ENCODE data around the gene CUL1. TPM values are rescaled to one million over a fixed set of nuclear protein-coding genes. Genes with fewer than 3 reads are reported as not detected.

Gene CUL1
- total and polyA plus RNA-seq, 4 experiments from 2014 or later, result 45.3 to 66.8 (median 65.7) TPM

GRCh38 chr7:148733496-148733895, 34.8 kb downstream of the CUL1 start:
- no peaks in the 10 kb centered on the region for H3K9me3 Mint-ChIP-seq

GRCh38 chr7:148735141-148735540, 36.4 kb downstream of the CUL1 start:
- POLR2A ChIA-PET (ENCODE audit: partially characterized antibody), result no interaction called here
- H3K36me3 ChIP-seq (ENCODE audit: insufficient read depth, low read length), result peaks cover 7% of the 10 kb centered on the region

More at GRCh38 chr7:148733496-148733895, 34.8 kb downstream of the CUL1 start:
- intact Hi-C loops (cut with micrococcal nuclease), result no loop called here
- CTCF ChIA-PET (ENCODE audit: partially characterized antibody), result no interaction called here
- Mint-ChIP-seq H3K27ac (peak overlapping the region in 1 of 7 donors; percentile 9), H3K4me1 (peaks cover 16 to 36% (median 31%) of the 10 kb centered on the region in 4 donors), H3K4me3 (no peak overlapping the region), H3K36me3 (peaks cover 44 to 66% of the 10 kb centered on the region in 2 donors), H3K27me3 (no peaks in the 10 kb centered on the region)
- Histone ChIP-seq H3K4me3 (ENCODE audit: low read length in 2 of 2) (no peak overlapping the region), H3K4me1 (ENCODE audit: insufficient read depth, low read length) (no peaks in the 10 kb centered on the region), H3K27me3 (ENCODE audit: insufficient read depth, low read length) (no peaks in the 10 kb centered on the region), H3K36me3 (ENCODE audit: insufficient read depth, low read length) (peaks cover 7% of the 10 kb centered on the region), H3K9me3 (ENCODE audit: control insufficient read depth in 1 of 2, low read length in 2 of 2) (no peaks in the 10 kb centered on the region), H3K27ac (ENCODE audit: low read depth, low read length) (no peak overlapping the region)
- POLR2A ChIA-PET (ENCODE audit: partially characterized antibody), result interaction anchor here (1.1 kb wide), 1 partner anchor 35 kb away, joined by 3 read pairs; the partner anchor contains the start of gene CUL1
- no peak for DNase-seq

GRCh38 chr7:148735967-148736366, 37.3 kb downstream of the CUL1 start:
- H3K36me3 ChIP-seq (ENCODE audit: insufficient read depth, low read length), result peaks cover 14% of the 10 kb centered on the region
- Mint-ChIP-seq H3K27ac (peak overlapping the region in 1 of 7 donors; percentile 11), H3K4me3 (no peak overlapping the region), H3K4me1 (peaks cover 17 to 32% (median 25%) of the 10 kb centered on the region in 4 donors), H3K27me3 (no peaks in the 10 kb centered on the region), H3K36me3 (peaks cover 61 to 81% of the 10 kb centered on the region in 2 donors), H3K9me3 (no peaks in the 10 kb centered on the region)
- no peak overlapping the region for H3K27ac ChIP-seq (ENCODE audit: low read depth, low read length)
- ChIA-PET POLR2A (ENCODE audit: partially characterized antibody) (no interaction called here), CTCF (ENCODE audit: partially characterized antibody) (no interaction called here)
- H3K4me1 ChIP-seq (ENCODE audit: insufficient read depth, low read length), result no peaks in the 10 kb centered on the region
- H3K9me3 ChIP-seq (ENCODE audit: control insufficient read depth in 1 of 2, low read length in 2 of 2), result no peaks in the 10 kb centered on the region
- intact Hi-C loops (cut with micrococcal nuclease), result loop anchor here (5.0 kb wide), 1 partner anchor 39 kb away; the partner anchor contains the start of gene CUL1
- DNase-seq, result no peak
- H3K27me3 ChIP-seq (ENCODE audit: insufficient read depth, low read length), result no peaks in the 10 kb centered on the region
- H3K4me3 ChIP-seq (ENCODE audit: low read length in 2 of 2), result no peak overlapping the region

More at GRCh38 chr7:148735141-148735540, 36.4 kb downstream of the CUL1 start:
- DNase-seq, result no peak
- CTCF ChIA-PET (ENCODE audit: partially characterized antibody), result no interaction called here
- peak overlapping the region in 3 of 7 donors; percentile 22 to 26 (median 23) for H3K27ac Mint-ChIP-seq
- no peaks in the 10 kb centered on the region for H3K27me3 ChIP-seq (ENCODE audit: insufficient read depth, low read length)
- no peak overlapping the region for H3K27ac ChIP-seq (ENCODE audit: low read depth, low read length)
- peaks cover 53 to 78% of the 10 kb centered on the region in 2 donors for H3K36me3 Mint-ChIP-seq
- H3K4me1 Mint-ChIP-seq, result peaks cover 13 to 32% (median 23%) of the 10 kb centered on the region in 4 donors
- H3K4me3 ChIP-seq (ENCODE audit: low read length in 2 of 2), result no peak overlapping the region
- H3K9me3 Mint-ChIP-seq, result no peaks in the 10 kb centered on the region
- H3K9me3 ChIP-seq (ENCODE audit: control insufficient read depth in 1 of 2, low read length in 2 of 2), result no peaks in the 10 kb centered on the region
- no peaks in the 10 kb centered on the region for H3K4me1 ChIP-seq (ENCODE audit: insufficient read depth, low read length)
- intact Hi-C loops (cut with micrococcal nuclease), result loop anchor here (5.0 kb wide), 1 partner anchor 38 kb away; the partner anchor contains the start of gene CUL1
- H3K27me3 Mint-ChIP-seq, result no peaks in the 10 kb centered on the region
- no peak overlapping the region for H3K4me3 Mint-ChIP-seq

- Histone ChIP-seq H3K36me3 (ENCODE audit: insufficient read depth, low read length) (peaks cover 8% of the 10 kb centered on the region), H3K9me3 (ENCODE audit: control insufficient read depth in 1 of 2, low read length in 2 of 2) (no peaks in the 10 kb centered on the region), H3K4me3 (ENCODE audit: low read length in 2 of 2) (no peak overlapping the region), H3K27me3 (ENCODE audit: insufficient read depth, low read length) (no peaks in the 10 kb centered on the region), H3K4me1 (ENCODE audit: insufficient read depth, low read length) (no peaks in the 10 kb centered on the region), H3K27ac (ENCODE audit: low read depth, low read length) (no peak overlapping the region)
- Mint-ChIP-seq H3K4me1 (peaks cover 18 to 20% (median 19%) of the 10 kb centered on the region in 4 donors), H3K9me3 (peaks cover 0 to 2% (median 0%) of the 10 kb centered on the region in 8 donors), H3K36me3 (peaks cover 65 to 76% of the 10 kb centered on the region in 2 donors), H3K4me3 (no peak overlapping the region), H3K27me3 (no peaks in the 10 kb centered on the region), H3K27ac (peak overlapping the region in 1 of 7 donors; percentile 6)
- CTCF ChIA-PET (ENCODE audit: partially characterized antibody), result no interaction called here
- POLR2A ChIA-PET (ENCODE audit: partially characterized antibody), result no interaction called here
- intact Hi-C loops (cut with micrococcal nuclease), result loop anchor here (5.0 kb wide), 1 partner anchor 42 kb away; the partner anchor contains the start of gene CUL1
- no peak for DNase-seq
Observed at GRCh38 chr7:148738737-148739535, 40.2 kb downstream of the CUL1 start.

- no peaks in the 10 kb centered on the region for H3K27me3 ChIP-seq (ENCODE audit: insufficient read depth, low read length)
- H3K4me3 ChIP-seq (ENCODE audit: low read length in 2 of 2), result no peak overlapping the region
- Mint-ChIP-seq H3K4me1 (peaks cover 13 to 30% (median 26%) of the 10 kb centered on the region in 4 donors), H3K4me3 (no peak overlapping the region), H3K36me3 (peaks cover 38 to 57% of the 10 kb centered on the region in 2 donors), H3K27ac (peak overlapping the region in 2 of 7 donors; percentile 17 to 56), H3K9me3 (peaks cover 0 to 5% (median 0%) of the 10 kb centered on the region in 8 donors), H3K27me3 (no peaks in the 10 kb centered on the region)
- intact Hi-C loops (cut with micrococcal nuclease), result no loop called here
- no peaks in the 10 kb centered on the region for H3K9me3 ChIP-seq (ENCODE audit: control insufficient read depth in 1 of 2, low read length in 2 of 2)
- ChIA-PET POLR2A (ENCODE audit: partially characterized antibody) (interaction anchor here (3.2 kb wide), 1 partner anchor 47 kb away, joined by 10 read pairs; the partner anchor contains the start of gene CUL1), CTCF (ENCODE audit: partially characterized antibody) (interaction anchor here (1.1 kb wide), 1 partner anchor 172 kb away, joined by 3 read pairs; no protein-coding TSS in a partner anchor)
- no peak for DNase-seq
- no peaks in the 10 kb centered on the region for H3K4me1 ChIP-seq (ENCODE audit: insufficient read depth, low read length)
- H3K36me3 ChIP-seq (ENCODE audit: insufficient read depth, low read length), result peaks cover under 1% of the 10 kb centered on the region
- no peak overlapping the region for H3K27ac ChIP-seq (ENCODE audit: low read depth, low read length)
Observed at GRCh38 chr7:148746135-148746534, 47.4 kb downstream of the CUL1 start.

GRCh38 chr7:148747274-148747673, 48.6 kb downstream of the CUL1 start:
- H3K36me3 Mint-ChIP-seq, result peaks cover 32 to 50% of the 10 kb centered on the region in 2 donors
- intact Hi-C loops (cut with micrococcal nuclease), result no loop called here
- Histone ChIP-seq H3K27me3 (ENCODE audit: insufficient read depth, low read length) (no peaks in the 10 kb centered on the region), H3K4me1 (ENCODE audit: insufficient read depth, low read length) (no peaks in the 10 kb centered on the region), H3K27ac (ENCODE audit: low read depth, low read length) (no peak overlapping the region), H3K9me3 (ENCODE audit: control insufficient read depth in 1 of 2, low read length in 2 of 2) (no peaks in the 10 kb centered on the region), H3K4me3 (ENCODE audit: low read length in 2 of 2) (no peak overlapping the region), H3K36me3 (ENCODE audit: insufficient read depth, low read length) (no peaks in the 10 kb centered on the region)
- peak in 2 of 5 donors; percentile 7 to 8 for DNase-seq
- H3K27ac Mint-ChIP-seq, result peak overlapping the region in 3 of 7 donors; percentile 22 to 75 (median 70)
- peaks cover 13 to 33% (median 24%) of the 10 kb centered on the region in 4 donors for H3K4me1 Mint-ChIP-seq
- ChIA-PET POLR2A (ENCODE audit: partially characterized antibody) (interaction anchor here (3.2 kb wide), 1 partner anchor 48 kb away, joined by 10 read pairs; the partner anchor contains the start of gene CUL1), CTCF (ENCODE audit: partially characterized antibody) (interaction anchor here (0.9 to 1.1 kb wide), 3 partner anchors 22 to 216 kb away, joined by 3 to 4 read pairs (median 3); no protein-coding TSS in a partner anchor)
- H3K27me3 Mint-ChIP-seq, result no peaks in the 10 kb centered on the region
- H3K9me3 Mint-ChIP-seq, result peaks cover 0 to 4% (median 0%) of the 10 kb centered on the region in 8 donors
- no peak overlapping the region for H3K4me3 Mint-ChIP-seq

Data from CD4-positive, alpha-beta memory T cell (primary cell).